Measurements from ENCODE around the gene SPINK5.

- TF ChIP-seq, protein P1, sequence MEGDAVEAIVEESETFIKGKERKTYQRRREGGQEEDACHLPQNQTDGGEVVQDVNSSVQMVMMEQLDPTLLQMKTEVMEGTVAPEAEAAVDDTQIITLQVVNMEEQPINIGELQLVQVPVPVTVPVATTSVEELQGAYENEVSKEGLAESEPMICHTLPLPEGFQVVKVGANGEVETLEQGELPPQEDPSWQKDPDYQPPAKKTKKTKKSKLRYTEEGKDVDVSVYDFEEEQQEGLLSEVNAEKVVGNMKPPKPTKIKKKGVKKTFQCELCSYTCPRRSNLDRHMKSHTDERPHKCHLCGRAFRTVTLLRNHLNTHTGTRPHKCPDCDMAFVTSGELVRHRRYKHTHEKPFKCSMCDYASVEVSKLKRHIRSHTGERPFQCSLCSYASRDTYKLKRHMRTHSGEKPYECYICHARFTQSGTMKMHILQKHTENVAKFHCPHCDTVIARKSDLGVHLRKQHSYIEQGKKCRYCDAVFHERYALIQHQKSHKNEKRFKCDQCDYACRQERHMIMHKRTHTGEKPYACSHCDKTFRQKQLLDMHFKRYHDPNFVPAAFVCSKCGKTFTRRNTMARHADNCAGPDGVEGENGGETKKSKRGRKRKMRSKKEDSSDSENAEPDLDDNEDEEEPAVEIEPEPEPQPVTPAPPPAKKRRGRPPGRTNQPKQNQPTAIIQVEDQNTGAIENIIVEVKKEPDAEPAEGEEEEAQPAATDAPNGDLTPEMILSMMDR (conservative IDR thresholded peaks at IDR 0.05; ENCODE audit: low read length) = no peak
- TF ChIP-seq EZH2phosphoT487 (IDR thresholded peaks at IDR 0.05; ENCODE audit: borderline replicate concordance) = no peak
Measured at GRCh38 chr5:148094336-148094735, 30.6 kb downstream of the SPINK5 start.

Data from Loucy (cell line).